ENCODE results near the gene DNAL4. TPM values are rescaled to one million over a fixed set of nuclear protein-coding genes. Genes with fewer than 3 reads are reported as not detected.

Gene DNAL4
- total RNA-seq, 2 donors from 2014 or later: 24.8 to 29.8 TPM

- 27 to 43% methylated on average over 3 to 10 of the region's 10 CpGs for WGBS, 2 experiments (ENCODE audit: insufficient coverage in 1 of 2, insufficient read length in 1 of 2)
- Mint-ChIP-seq H3K4me3 (peak overlapping the region; percentile 54), H3K36me3 (ENCODE audit: low read depth) (no peaks in the 10 kb centered on the region), H3K4me1 (no peaks in the 10 kb centered on the region), H3K27me3 (ENCODE audit: insufficient read depth) (peaks cover 61% of the 10 kb centered on the region), H3K9me3 (peaks cover 11% of the 10 kb centered on the region), H3K27ac (no peak overlapping the region)
- no peaks in the 10 kb centered on the region for H3K4me1 ChIP-seq (ENCODE audit: control insufficient read depth, insufficient read depth, low read length)
- no peaks in the 10 kb centered on the region for H3K36me3 ChIP-seq (ENCODE audit: control insufficient read depth, insufficient read depth, low read length)
- H3K9me3 ChIP-seq (ENCODE audit: control insufficient read depth, low read length): no peaks in the 10 kb centered on the region
- no peak overlapping the region for H3K27ac ChIP-seq (ENCODE audit: low read depth, low read length)
- peaks cover 11% of the 10 kb centered on the region for H3K27me3 ChIP-seq (ENCODE audit: control insufficient read depth, insufficient read depth, low read length, poor library complexity, severe bottlenecking)
- H3K9ac ChIP-seq (ENCODE audit: extremely low read depth, low read length, poor library complexity, severe bottlenecking): no peak overlapping the region
- DNase-seq: peak; percentile 52
- no peak overlapping the region for H3K4me3 ChIP-seq (ENCODE audit: low read length)
- no peak for TF ChIP-seq CTCF (conservative IDR thresholded peaks at IDR 0.05)
Observed at GRCh38 chr22:38802671-38803121, 8.8 kb upstream of the DNAL4 start.

GRCh38 chr22:38799265-38800002 lies 5.5 kb upstream of the DNAL4 start:
- no peak for TF ChIP-seq CTCF (conservative IDR thresholded peaks at IDR 0.05)
- no peak overlapping the region for H3K27ac ChIP-seq (ENCODE audit: low read depth, low read length)
- DNase-seq: no peak
- no peak overlapping the region for H3K4me3 ChIP-seq (ENCODE audit: low read length)
- H3K36me3 ChIP-seq (ENCODE audit: control insufficient read depth, insufficient read depth, low read length): no peaks in the 10 kb centered on the region
- peaks cover 11% of the 10 kb centered on the region for H3K27me3 ChIP-seq (ENCODE audit: control insufficient read depth, insufficient read depth, low read length, poor library complexity, severe bottlenecking)
- WGBS, 2 experiments (ENCODE audit: insufficient coverage in 1 of 2, insufficient read length in 1 of 2): 90 to 91% methylated on average over 4 to 6 of the region's 6 CpGs
- H3K27ac Mint-ChIP-seq: no peak overlapping the region
- no peaks in the 10 kb centered on the region for H3K4me1 Mint-ChIP-seq
- no peaks in the 10 kb centered on the region for H3K4me1 ChIP-seq (ENCODE audit: control insufficient read depth, insufficient read depth, low read length)
- H3K9ac ChIP-seq (ENCODE audit: extremely low read depth, low read length, poor library complexity, severe bottlenecking): no peak overlapping the region
- peaks cover 2% of the 10 kb centered on the region for H3K9me3 Mint-ChIP-seq
- H3K36me3 Mint-ChIP-seq (ENCODE audit: low read depth): no peaks in the 10 kb centered on the region
- no peaks in the 10 kb centered on the region for H3K9me3 ChIP-seq (ENCODE audit: control insufficient read depth, low read length)
- H3K27me3 Mint-ChIP-seq (ENCODE audit: insufficient read depth): peaks cover 85% of the 10 kb centered on the region
- H3K4me3 Mint-ChIP-seq: no peak overlapping the region

GRCh38 chr22:38798496-38798895 lies 4.6 kb upstream of the DNAL4 start:
- H3K4me1 Mint-ChIP-seq: no peaks in the 10 kb centered on the region
- WGBS, 2 experiments (ENCODE audit: insufficient coverage in 1 of 2, insufficient read length in 1 of 2): 80 to 86% methylated on average over 5 of the region's 5 CpGs
- H3K27me3 ChIP-seq (ENCODE audit: control insufficient read depth, insufficient read depth, low read length, poor library complexity, severe bottlenecking): peaks cover 11% of the 10 kb centered on the region
- H3K4me3 ChIP-seq (ENCODE audit: low read length): no peak overlapping the region
- no peak overlapping the region for H3K4me3 Mint-ChIP-seq
- TF ChIP-seq CTCF (conservative IDR thresholded peaks at IDR 0.05): no peak
- peaks cover 2% of the 10 kb centered on the region for H3K9me3 Mint-ChIP-seq
- H3K36me3 ChIP-seq (ENCODE audit: control insufficient read depth, insufficient read depth, low read length): no peaks in the 10 kb centered on the region
- no peak overlapping the region for H3K9ac ChIP-seq (ENCODE audit: extremely low read depth, low read length, poor library complexity, severe bottlenecking)
- no peaks in the 10 kb centered on the region for H3K9me3 ChIP-seq (ENCODE audit: control insufficient read depth, low read length)
- H3K27me3 Mint-ChIP-seq (ENCODE audit: insufficient read depth): peaks cover 78% of the 10 kb centered on the region
- H3K27ac ChIP-seq (ENCODE audit: low read depth, low read length): no peak overlapping the region
- DNase-seq: no peak
- H3K27ac Mint-ChIP-seq: no peak overlapping the region
- H3K4me1 ChIP-seq (ENCODE audit: control insufficient read depth, insufficient read depth, low read length): no peaks in the 10 kb centered on the region
- H3K36me3 Mint-ChIP-seq (ENCODE audit: low read depth): no peaks in the 10 kb centered on the region

Data from endodermal cell (in vitro differentiated cells).